Lower lobe of right lung (tissue), 2 donors: ENCODE data around the gene PPP1R14D. TPM values are rescaled to one million over a fixed set of nuclear protein-coding genes. Genes with fewer than 3 reads are reported as not detected.
A peak's percentile ranks its signal among the peaks of the same experiment; 100 is the strongest.

ENCODE experiments used
- ATAC-seq, 2 donors: fragments of 200-7000 bp; cut with Tn5 transposase; one replicate each; pipeline ENCODE4 v1.9.1; 2020 to 2022; ENCODE audit warnings: mild to moderate bottlenecking in 2 of 2, moderate library complexity in 2 of 2
- DNase-seq: peaks from one replicate; pipeline ENCODE4 v3.0.0-alpha.2; 2020
- H3K27ac ChIP-seq: fragments of 200-600 bp; one replicate; pipeline ENCODE4 v1.8.0; 2022
- H3K27me3 ChIP-seq: fragments of 200-600 bp; one replicate; pipeline ENCODE4 v1.8.0; 2022; ENCODE audit warnings: low read depth
- H3K36me3 ChIP-seq: fragments of 200-600 bp; one replicate; pipeline ENCODE4 v1.8.0; 2022; ENCODE audit warnings: mild to moderate bottlenecking
- H3K4me1 ChIP-seq: fragments of 200-600 bp; one replicate; pipeline ENCODE4 v1.8.0; 2022
- H3K4me3 ChIP-seq: fragments of 200-600 bp; one replicate; pipeline ENCODE4 v1.8.0; 2022; ENCODE audit warnings: mild to moderate bottlenecking
- H3K9me3 ChIP-seq: fragments of 200-600 bp; one replicate; pipeline ENCODE4 v1.8.0; 2022
- intact Hi-C: fragments of 100-400 bp; cut with DNase I; formaldehyde crosslinking; loops from one replicate; pipeline ENCODE4 v1.11.0; 2022
- total RNA-seq: library from RNA; stranded (reverse); fragmentation: NEBNext Ultra II Directional; extraction: Animal tissue kit (Norgen Biotek cat#: 25700); gene quantifications from one replicate; pipeline ENCODE4 v1.2.1, GENCODE V29; 2021
- TF ChIP-seq, protein P1 (sequence below): fragments of 200-600 bp; IDR thresholded peaks from one replicate; pipeline ENCODE4 v1.8.0; 2022; ENCODE audit warnings: antibody characterized with exemption, mild to moderate bottlenecking
- donor health status: DM: no; HTN: yes; CAD: no; lungs with severe emphysema.

The PPP1R14D gene
- total RNA-seq, 1 donor from 2014 or later, result 0.53 TPM

DNA sequence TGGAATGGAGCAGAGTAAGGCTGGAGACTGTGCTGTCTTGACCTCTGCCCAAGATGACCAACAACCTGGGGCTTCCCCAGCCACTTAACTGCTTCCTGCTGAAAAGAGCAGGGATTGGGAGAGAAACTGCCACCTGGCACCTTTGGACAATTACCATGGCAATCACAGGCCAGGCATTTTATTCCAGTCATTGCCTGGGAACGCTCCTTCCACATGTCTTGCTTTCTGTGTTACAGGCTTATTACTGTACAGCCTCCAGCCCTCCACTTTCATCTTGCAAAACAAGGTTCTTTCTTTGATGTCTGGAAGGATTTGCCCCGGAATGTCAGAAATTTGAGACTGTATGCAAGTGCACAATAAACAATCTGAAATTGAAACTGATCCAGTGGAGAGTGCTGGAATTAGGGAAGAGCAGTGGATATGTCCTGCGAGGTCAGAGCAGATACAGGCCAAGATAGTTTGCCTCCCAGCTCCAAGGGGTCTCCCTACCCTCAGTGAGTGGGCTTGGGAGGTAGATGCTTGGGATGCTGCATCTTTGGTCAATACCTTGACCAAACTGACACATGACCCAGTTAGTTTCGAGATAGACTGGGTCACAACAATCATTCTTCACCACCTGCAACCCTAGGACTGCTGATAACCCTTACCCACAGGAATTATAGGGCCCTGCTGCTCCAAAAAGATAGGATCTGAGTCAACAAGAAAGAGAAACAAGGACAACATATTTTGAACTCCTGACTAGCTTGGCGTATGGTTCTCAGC lies 2.7 kb downstream of the PPP1R14D start:
- Histone ChIP-seq H3K27ac (no peak overlapping the region), H3K4me3 (no peak overlapping the region), H3K27me3 (no peaks in the 10 kb centered on the region), H3K4me1 (no peaks in the 10 kb centered on the region), H3K9me3 (no peaks in the 10 kb centered on the region), H3K36me3 (no peaks in the 10 kb centered on the region)
- DNase-seq, result no peak
- peak; percentile 39 to 68 for ATAC-seq
- TF ChIP-seq, protein P1, sequence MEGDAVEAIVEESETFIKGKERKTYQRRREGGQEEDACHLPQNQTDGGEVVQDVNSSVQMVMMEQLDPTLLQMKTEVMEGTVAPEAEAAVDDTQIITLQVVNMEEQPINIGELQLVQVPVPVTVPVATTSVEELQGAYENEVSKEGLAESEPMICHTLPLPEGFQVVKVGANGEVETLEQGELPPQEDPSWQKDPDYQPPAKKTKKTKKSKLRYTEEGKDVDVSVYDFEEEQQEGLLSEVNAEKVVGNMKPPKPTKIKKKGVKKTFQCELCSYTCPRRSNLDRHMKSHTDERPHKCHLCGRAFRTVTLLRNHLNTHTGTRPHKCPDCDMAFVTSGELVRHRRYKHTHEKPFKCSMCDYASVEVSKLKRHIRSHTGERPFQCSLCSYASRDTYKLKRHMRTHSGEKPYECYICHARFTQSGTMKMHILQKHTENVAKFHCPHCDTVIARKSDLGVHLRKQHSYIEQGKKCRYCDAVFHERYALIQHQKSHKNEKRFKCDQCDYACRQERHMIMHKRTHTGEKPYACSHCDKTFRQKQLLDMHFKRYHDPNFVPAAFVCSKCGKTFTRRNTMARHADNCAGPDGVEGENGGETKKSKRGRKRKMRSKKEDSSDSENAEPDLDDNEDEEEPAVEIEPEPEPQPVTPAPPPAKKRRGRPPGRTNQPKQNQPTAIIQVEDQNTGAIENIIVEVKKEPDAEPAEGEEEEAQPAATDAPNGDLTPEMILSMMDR, result no peak
- intact Hi-C loops, result no loop called here

DNA sequence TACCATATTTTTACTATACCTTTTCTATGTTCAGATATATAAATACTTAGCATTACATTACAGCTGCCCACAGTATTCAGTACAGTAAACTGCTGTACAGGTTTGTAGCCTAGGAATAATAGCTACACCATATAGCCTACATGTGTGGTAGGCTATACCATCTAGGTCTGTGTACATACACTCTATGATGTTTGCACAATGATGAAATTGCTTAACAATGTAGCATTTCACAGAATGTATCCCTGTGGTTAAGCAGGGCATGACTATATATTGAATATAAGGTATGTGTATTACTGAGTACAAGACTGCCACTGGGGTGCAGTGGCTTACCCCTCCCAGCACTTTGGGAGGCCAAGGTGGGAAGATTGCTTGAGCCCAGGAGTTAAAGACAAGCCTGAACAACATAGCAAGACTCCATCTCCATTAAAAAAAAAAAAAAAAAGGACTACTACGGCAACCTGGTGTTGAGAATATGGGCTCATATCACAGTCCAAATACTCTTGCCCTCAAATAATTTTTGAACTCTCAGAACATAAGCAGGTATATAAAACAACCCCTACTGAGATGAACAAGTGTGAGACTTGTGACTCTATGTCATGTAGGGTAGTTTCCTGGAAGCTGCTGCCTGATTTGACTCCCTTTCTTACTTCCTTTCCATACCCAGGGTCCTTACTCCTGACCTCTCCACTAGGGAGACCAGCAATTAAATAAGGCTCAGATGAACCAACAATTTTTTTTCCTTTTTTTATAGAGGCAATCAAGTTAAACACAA lies 4.8 kb downstream of the PPP1R14D start:
- no peaks in the 10 kb centered on the region for H3K9me3 ChIP-seq
- no peak for ATAC-seq
- DNase-seq, result no peak
- TF ChIP-seq, protein P1, result no peak
- H3K27ac ChIP-seq, result no peak overlapping the region
- no peaks in the 10 kb centered on the region for H3K4me1 ChIP-seq
- H3K36me3 ChIP-seq, result no peaks in the 10 kb centered on the region
- intact Hi-C loops, result no loop called here
- H3K4me3 ChIP-seq, result no peak overlapping the region
- H3K27me3 ChIP-seq, result no peaks in the 10 kb centered on the region

DNA sequence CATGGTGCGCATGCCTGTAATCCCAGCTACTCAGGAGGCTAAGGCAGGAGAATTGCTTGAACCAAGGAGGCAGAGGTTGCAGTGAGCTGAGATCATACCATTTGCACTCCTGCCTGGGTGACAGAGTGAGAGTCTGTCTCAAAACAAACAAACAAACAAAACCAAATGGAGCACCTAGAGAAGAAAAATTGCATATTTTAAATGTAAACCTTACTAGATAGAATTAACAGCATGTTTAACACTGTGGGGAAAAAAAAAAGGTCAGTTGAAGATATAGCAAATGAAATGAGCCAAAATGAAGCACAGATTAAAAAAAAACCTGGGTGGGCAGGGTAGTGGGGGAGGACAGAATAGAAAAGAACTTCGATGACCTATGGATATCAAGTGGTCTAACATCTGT lies 7.3 kb downstream of the PPP1R14D start:
- intact Hi-C loops, result no loop called here
- H3K27ac ChIP-seq, result no peak overlapping the region
- DNase-seq (no peak), ATAC-seq (no peak)
- H3K9me3 ChIP-seq, result no peaks in the 10 kb centered on the region
- H3K4me1 ChIP-seq, result no peaks in the 10 kb centered on the region
- H3K4me3 ChIP-seq, result no peak overlapping the region
- H3K36me3 ChIP-seq, result no peaks in the 10 kb centered on the region
- H3K27me3 ChIP-seq, result no peaks in the 10 kb centered on the region
- TF ChIP-seq, protein P1, result no peak

DNA sequence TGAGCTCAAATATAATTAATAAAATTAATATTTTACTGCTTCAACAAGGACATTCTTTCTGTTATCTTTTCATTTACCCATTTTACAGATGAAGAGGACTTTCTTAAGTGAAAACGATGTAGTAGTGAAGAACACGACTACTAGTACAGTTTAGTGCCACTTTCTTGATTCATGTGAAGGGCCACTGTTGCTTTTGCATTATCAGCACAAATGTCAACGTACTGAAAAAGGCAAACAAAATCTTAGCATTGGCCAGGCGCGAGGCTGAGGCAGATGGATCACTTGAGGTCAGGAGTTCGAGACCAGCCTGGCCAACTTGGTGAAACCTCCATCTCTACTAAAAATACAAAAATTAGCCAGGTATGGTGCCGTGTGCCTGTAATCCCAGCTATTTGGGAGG lies 9.5 kb downstream of the PPP1R14D start:
- Histone ChIP-seq H3K9me3 (no peaks in the 10 kb centered on the region), H3K4me1 (no peaks in the 10 kb centered on the region), H3K27me3 (no peaks in the 10 kb centered on the region), H3K4me3 (no peak overlapping the region), H3K27ac (no peak overlapping the region), H3K36me3 (peaks cover 10% of the 10 kb centered on the region)
- no peak for DNase-seq
- TF ChIP-seq, protein P1, result no peak
- intact Hi-C loops, result no loop called here
- ATAC-seq, result no peak

DNA sequence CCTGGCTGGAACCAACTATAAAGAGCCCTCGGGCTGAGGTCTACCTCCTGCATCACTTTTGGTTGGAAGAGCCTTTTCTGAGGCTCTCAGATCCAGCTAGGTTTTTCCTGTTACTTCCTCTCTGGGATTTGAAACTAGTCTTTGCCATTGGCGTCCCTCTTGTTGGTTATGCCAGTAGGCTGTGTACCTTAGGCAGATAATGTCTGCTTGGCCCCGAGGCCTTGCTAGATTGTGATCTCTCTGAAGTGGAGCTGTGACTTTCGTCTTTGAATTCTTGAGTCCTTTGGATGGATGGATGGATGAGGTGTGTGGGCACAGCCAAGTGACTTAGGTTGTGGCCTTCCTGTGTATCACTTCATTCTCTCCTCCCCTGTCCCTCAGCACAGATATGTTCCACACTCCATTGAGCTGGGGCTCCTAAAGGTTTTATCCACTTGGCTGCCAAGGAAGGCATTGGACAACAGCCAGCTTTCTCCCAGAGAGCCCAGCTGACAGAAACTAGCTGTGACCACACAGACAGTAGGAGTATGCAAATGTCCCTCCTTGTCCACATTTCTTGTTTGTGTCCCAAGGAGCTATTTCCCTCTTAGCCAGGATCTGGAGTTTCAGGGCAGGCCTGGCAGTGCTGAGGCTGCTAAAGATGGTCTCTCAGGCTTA lies 13.3 kb downstream of the PPP1R14D start:
- DNase-seq (no peak), ATAC-seq (no peak)
- Histone ChIP-seq H3K4me3 (no peak overlapping the region), H3K27me3 (no peaks in the 10 kb centered on the region), H3K27ac (no peak overlapping the region), H3K4me1 (no peaks in the 10 kb centered on the region), H3K9me3 (no peaks in the 10 kb centered on the region), H3K36me3 (peaks cover 44% of the 10 kb centered on the region)
- intact Hi-C loops, result no loop called here
- TF ChIP-seq, protein P1, result no peak
